IMR-90 (cell line): ENCODE measurements around the gene HTT. TPM values are rescaled to one million over a fixed set of nuclear protein-coding genes. Genes with fewer than 3 reads are reported as not detected.

Source experiments
- ATAC-seq: fragments of 200-7000 bp; cut with Tn5 transposase; 2 replicates; pipeline ENCODE4 v1.9.1; 2020; ENCODE audit warnings: low read depth, mild to moderate bottlenecking, moderate library complexity
- BruUV-seq: library from RNA; stranded (reverse); fragments of 400-500 nt; replicated peaks from 2 replicates; lab custom pipeline; 2021; lab: Mats Ljungman, UMichigan
- CTCF ChIA-PET: fragments of 300-600 bp; formaldehyde crosslinking; extraction: SDS; loops from one replicate; lab custom pipeline; 2021; ENCODE audit warnings: antibody characterized with exemption; lab: Yijun Ruan, JAX
- POLR2A ChIA-PET: fragments of 300-600 bp; sonication (Branson Sonifier 250); formaldehyde crosslinking; loops from one replicate; lab custom pipeline; 2022; ENCODE audit warnings: antibody characterized with exemption; ENCODE audit not compliant: unreplicated experiment; lab: Charles Lee
- DNase-seq: peaks from one replicate; pipeline ENCODE4 v3.0.0; 2013
- H2AFZ ChIP-seq: replicated peaks from 2 replicates; pipeline ENCODE3; 2013; ENCODE audit warnings: low read length, mild to moderate bottlenecking; ENCODE audit not compliant: poor library complexity
- H2AK5ac ChIP-seq: 2 replicates; pipeline ENCODE4 v1.6.1; 2013; ENCODE audit warnings: low read depth, low read length, inconsistent platforms
- H2AK9ac ChIP-seq: replicated peaks from 2 replicates; pipeline ENCODE3; 2013; ENCODE audit warnings: mild to moderate bottlenecking, low read depth, low read length, moderate library complexity; ENCODE audit not compliant: poor library complexity
- H2BK120ac ChIP-seq: 2 replicates; pipeline ENCODE4 v1.6.1; 2013; ENCODE audit warnings: low read depth, low read length, inconsistent platforms
- H2BK15ac ChIP-seq: 3 replicates; pipeline ENCODE4 v1.6.1; 2013; ENCODE audit warnings: low read depth, low read length, inconsistent platforms
- H2BK20ac ChIP-seq: 2 replicates; pipeline ENCODE4 v1.6.1; 2013; ENCODE audit warnings: low read depth, mild to moderate bottlenecking, inconsistent platforms, low read length, moderate library complexity
- H2BK5ac ChIP-seq: 2 replicates; pipeline ENCODE4 v1.6.1; 2013; ENCODE audit warnings: mild to moderate bottlenecking, low read depth, low read length, inconsistent platforms; ENCODE audit not compliant: poor library complexity, severe bottlenecking
- H3K14ac ChIP-seq: replicated peaks from 2 replicates; pipeline ENCODE4 v1.6.1; 2013; ENCODE audit warnings: low read depth, low read length, inconsistent platforms
- H3K18ac ChIP-seq: 2 replicates; pipeline ENCODE4 v1.6.1; 2013; ENCODE audit warnings: low read depth, low read length, control low read depth
- H3K23ac ChIP-seq: 2 replicates; pipeline ENCODE4 v1.6.1; 2013; ENCODE audit warnings: low read depth, low read length, inconsistent platforms
- H3K27ac ChIP-seq: 2 replicates; pipeline ENCODE4 v1.5.1; 2013; ENCODE audit warnings: mild to moderate bottlenecking, control low read depth, low read length; ENCODE audit not compliant: insufficient read depth
- H3K27me3 ChIP-seq: 2 replicates; pipeline ENCODE4 v1.6.1; 2013; ENCODE audit warnings: low read length; ENCODE audit not compliant: control insufficient read depth, insufficient read depth
- H3K36me3 ChIP-seq: 2 replicates; pipeline ENCODE4 v1.6.1; 2013; ENCODE audit warnings: low read length, mixed read lengths; ENCODE audit not compliant: control insufficient read depth, insufficient read depth
- H3K4ac ChIP-seq: 2 replicates; pipeline ENCODE4 v1.6.1; 2013; ENCODE audit warnings: low read depth, low read length, inconsistent platforms
- H3K4me1 ChIP-seq: 2 replicates; pipeline ENCODE4 v1.6.1; 2013; ENCODE audit warnings: low read length, mixed read lengths; ENCODE audit not compliant: control insufficient read depth, insufficient read depth
- H3K4me2 ChIP-seq: 2 replicates; pipeline ENCODE4 v1.6.1; 2013; ENCODE audit warnings: low read depth, mild to moderate bottlenecking, control low read depth, low read length, moderate library complexity
- H3K4me3 ChIP-seq: 2 replicates; pipeline ENCODE4 v1.5.1; 2013; ENCODE audit warnings: low read depth, mild to moderate bottlenecking, control low read depth, low read length, moderate library complexity; ENCODE audit not compliant: insufficient read depth
- H3K56ac ChIP-seq: 2 replicates; pipeline ENCODE4 v1.6.1; 2013; ENCODE audit warnings: low read length, inconsistent platforms; ENCODE audit not compliant: insufficient read depth; ENCODE audit errors: extremely low read depth
- H3K79me1 ChIP-seq, 2 experiments: 2 replicates each; pipeline ENCODE4 v1.6.1; 2013; ENCODE audit warnings: low read length in 2 of 2, inconsistent platforms in 1 of 2, low read depth in 1 of 2
- H3K9ac ChIP-seq: 2 replicates; pipeline ENCODE4 v1.6.1; 2013; ENCODE audit warnings: low read depth, low read length, control low read depth
- H3K9me1 ChIP-seq: 2 replicates; pipeline ENCODE4 v1.6.1; 2013; ENCODE audit warnings: low read length, inconsistent platforms; ENCODE audit not compliant: insufficient read depth
- H3K9me3 ChIP-seq: 2 replicates; pipeline ENCODE4 v1.6.1; 2013; ENCODE audit warnings: low read length; ENCODE audit not compliant: control insufficient read depth, insufficient read depth
- H4K20me1 ChIP-seq: 2 replicates; pipeline ENCODE4 v1.6.1; 2013; ENCODE audit warnings: low read length, inconsistent platforms; ENCODE audit not compliant: insufficient read depth
- H4K5ac ChIP-seq: 2 replicates; pipeline ENCODE4 v1.6.1; 2013; ENCODE audit warnings: mild to moderate bottlenecking, low read depth, low read length, control low read depth
- H4K8ac ChIP-seq, 2 experiments: 2 replicates each; pipeline ENCODE4 v1.6.1; 2013; ENCODE audit warnings: low read depth in 2 of 2, low read length in 2 of 2, control low read depth in 1 of 2, inconsistent platforms in 1 of 2
- H4K91ac ChIP-seq: 2 replicates; pipeline ENCODE4 v1.6.1; 2013; ENCODE audit warnings: low read depth, low read length, inconsistent platforms; ENCODE audit not compliant: insufficient read depth
- BHLHE40 ChIP-seq: fragments of 150-350 bp; IDR thresholded peaks from 2 replicates; pipeline ENCODE4 v1.6.1; 2016; ENCODE audit warnings: mild to moderate bottlenecking, low read depth, low read length
- CHD1 ChIP-seq: IDR thresholded peaks from 2 replicates; pipeline ENCODE4 v1.6.1; 2012; ENCODE audit warnings: low read depth, low read length, improper control_type of control experiment
- MAZ ChIP-seq: IDR thresholded peaks from 2 replicates; pipeline ENCODE4 v1.6.1; 2012; ENCODE audit warnings: low read depth, mild to moderate bottlenecking, low read length, improper control_type of control experiment, moderate library complexity, borderline replicate concordance
- MXI1 ChIP-seq: IDR thresholded peaks from 2 replicates; pipeline ENCODE4 v1.6.1; 2012; ENCODE audit warnings: low read depth, mild to moderate bottlenecking, low read length, moderate library complexity, borderline replicate concordance
- NFE2L2 ChIP-seq: fragments of 150-350 bp; IDR thresholded peaks from 2 replicates; pipeline ENCODE4 v1.6.1; 2016; ENCODE audit warnings: low read depth, mild to moderate bottlenecking, low read length
- RAD21 ChIP-seq: IDR thresholded peaks from 2 replicates; pipeline ENCODE4 v1.6.1; 2012; ENCODE audit warnings: low read length, improper control_type of control experiment
- RCOR1 ChIP-seq: IDR thresholded peaks from 2 replicates; pipeline ENCODE4 v1.6.1; 2012; ENCODE audit warnings: mild to moderate bottlenecking, low read length, improper control_type of control experiment; ENCODE audit not compliant: insufficient replicate concordance
- SMC3 ChIP-seq: fragments of 150-350 bp; IDR thresholded peaks from 2 replicates; pipeline ENCODE4 v1.6.1; 2016; ENCODE audit warnings: low read depth, mild to moderate bottlenecking, antibody characterized with exemption, low read length, moderate library complexity
- WGBS, 2 experiments: methylation state at CpG; one replicate each; pipeline versions ENCODE4 v1.1.5 to v1.1.7; 2013; ENCODE audit warnings: missing lambda C conversion rate in 2 of 2; ENCODE audit not compliant: insufficient read length in 1 of 2; ENCODE audit errors: extremely low coverage in 2 of 2; 5-methylcytosine and 5-hydroxymethylcytosine counted together
- dilution Hi-C: fragments of 300-500 bp; cut with HindIII; formaldehyde crosslinking; loops from one replicate; pipeline ENCODE4 v1.14.3; 2018; ENCODE audit warnings: low sequenced_read_pairs; ENCODE audit not compliant: unreplicated experiment
- in situ Hi-C: fragments of 300-500 bp; cut with MboI; formaldehyde crosslinking; loops from 3 replicates; pipeline ENCODE4 v1.14.3; 2019; ENCODE audit warnings: low sequenced_read_pairs, inconsistent platforms, mixed read lengths
- intact Hi-C: fragments of 100-400 bp; cut with micrococcal nuclease; formaldehyde crosslinking; loops from 2 replicates; pipeline ENCODE4 v1.10.0; 2022
- polyA plus RNA-seq, 3 experiments: library from polyadenylated mRNA; depleted of rRNA; stranded (reverse); fragments of >200 nt; gene quantifications; 2 replicates each; pipeline ENCODE4 v1.2.3, GENCODE V29; 2012; ENCODE audit warnings: low replicate concordance in 1 of 3
- total RNA-seq: library from RNA; depleted of rRNA; stranded (reverse); fragments of >200 nt; gene quantifications from 2 replicates; pipeline ENCODE4 v1.2.3, GENCODE V29; 2012
- TF ChIP-seq, protein P1 (sequence below): conservative IDR thresholded peaks from 2 replicates; pipeline ENCODE4 v1.5.1; 2012; ENCODE audit warnings: mild to moderate bottlenecking, low read depth, low read length, improper control_type of control experiment
- TF ChIP-seq, protein P2 (sequence below): fragments of 150-350 bp; IDR thresholded peaks from 2 replicates; pipeline ENCODE4 v1.6.1; 2016; ENCODE audit warnings: low read depth, mild to moderate bottlenecking, low read length, moderate library complexity, borderline replicate concordance

Gene HTT
- total and polyA plus RNA-seq, 2 of the 4 experiments (the other 2 are of a cell fraction): 11.6 to 14.3 TPM

DNA sequence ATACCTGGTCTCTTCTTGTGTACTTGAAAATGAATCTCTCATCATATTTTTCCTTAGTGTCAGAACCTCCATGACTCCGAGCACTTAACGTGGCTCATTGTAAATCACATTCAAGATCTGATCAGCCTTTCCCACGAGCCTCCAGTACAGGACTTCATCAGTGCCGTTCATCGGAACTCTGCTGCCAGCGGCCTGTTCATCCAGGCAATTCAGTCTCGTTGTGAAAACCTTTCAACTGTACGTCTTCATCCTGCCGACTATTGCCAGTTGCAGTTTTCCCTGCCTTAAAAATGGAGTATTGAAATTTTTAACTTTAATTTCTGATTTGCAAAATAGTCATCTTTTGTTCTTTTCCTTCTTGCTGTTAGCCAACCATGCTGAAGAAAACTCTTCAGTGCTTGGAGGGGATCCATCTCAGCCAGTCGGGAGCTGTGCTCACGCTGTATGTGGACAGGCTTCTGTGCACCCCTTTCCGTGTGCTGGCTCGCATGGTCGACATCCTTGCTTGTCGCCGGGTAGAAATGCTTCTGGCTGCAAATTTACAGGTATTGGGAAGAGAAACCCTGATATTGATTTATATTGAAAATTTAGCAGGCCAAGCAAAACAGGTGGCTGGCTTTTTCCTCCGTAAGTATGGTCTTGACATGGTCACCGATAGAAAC, 132.1 kb downstream of the HTT start:
- ChIA-PET CTCF (no interaction called here), POLR2A (no interaction called here)
- dilution Hi-C loops (no loop called here), intact Hi-C loops (no loop called here), in situ Hi-C loops (no loop called here)
- H3K4me1 ChIP-seq: peaks cover 14% of the 10 kb centered on the region
- H2BK15ac ChIP-seq: no peak overlapping the region
- TF ChIP-seq MXI1 (no peak), BHLHE40 (no peak), RCOR1 (no peak), NFE2L2 (no peak), RAD21 (no peak), CHD1 (no peak), SMC3 (no peak), MAZ (no peak)
- TF ChIP-seq, protein P1, sequence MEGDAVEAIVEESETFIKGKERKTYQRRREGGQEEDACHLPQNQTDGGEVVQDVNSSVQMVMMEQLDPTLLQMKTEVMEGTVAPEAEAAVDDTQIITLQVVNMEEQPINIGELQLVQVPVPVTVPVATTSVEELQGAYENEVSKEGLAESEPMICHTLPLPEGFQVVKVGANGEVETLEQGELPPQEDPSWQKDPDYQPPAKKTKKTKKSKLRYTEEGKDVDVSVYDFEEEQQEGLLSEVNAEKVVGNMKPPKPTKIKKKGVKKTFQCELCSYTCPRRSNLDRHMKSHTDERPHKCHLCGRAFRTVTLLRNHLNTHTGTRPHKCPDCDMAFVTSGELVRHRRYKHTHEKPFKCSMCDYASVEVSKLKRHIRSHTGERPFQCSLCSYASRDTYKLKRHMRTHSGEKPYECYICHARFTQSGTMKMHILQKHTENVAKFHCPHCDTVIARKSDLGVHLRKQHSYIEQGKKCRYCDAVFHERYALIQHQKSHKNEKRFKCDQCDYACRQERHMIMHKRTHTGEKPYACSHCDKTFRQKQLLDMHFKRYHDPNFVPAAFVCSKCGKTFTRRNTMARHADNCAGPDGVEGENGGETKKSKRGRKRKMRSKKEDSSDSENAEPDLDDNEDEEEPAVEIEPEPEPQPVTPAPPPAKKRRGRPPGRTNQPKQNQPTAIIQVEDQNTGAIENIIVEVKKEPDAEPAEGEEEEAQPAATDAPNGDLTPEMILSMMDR: no peak
- TF ChIP-seq, protein P2, sequence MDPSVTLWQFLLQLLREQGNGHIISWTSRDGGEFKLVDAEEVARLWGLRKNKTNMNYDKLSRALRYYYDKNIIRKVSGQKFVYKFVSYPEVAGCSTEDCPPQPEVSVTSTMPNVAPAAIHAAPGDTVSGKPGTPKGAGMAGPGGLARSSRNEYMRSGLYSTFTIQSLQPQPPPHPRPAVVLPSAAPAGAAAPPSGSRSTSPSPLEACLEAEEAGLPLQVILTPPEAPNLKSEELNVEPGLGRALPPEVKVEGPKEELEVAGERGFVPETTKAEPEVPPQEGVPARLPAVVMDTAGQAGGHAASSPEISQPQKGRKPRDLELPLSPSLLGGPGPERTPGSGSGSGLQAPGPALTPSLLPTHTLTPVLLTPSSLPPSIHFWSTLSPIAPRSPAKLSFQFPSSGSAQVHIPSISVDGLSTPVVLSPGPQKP: no peak
- H3K14ac ChIP-seq: no peak overlapping the region
- H3K36me3 ChIP-seq: peaks cover 26% of the 10 kb centered on the region
- H2AK9ac ChIP-seq: no peak overlapping the region
- H3K9me1 ChIP-seq: peaks cover 23% of the 10 kb centered on the region
- DNase-seq (no peak), ATAC-seq (no peak)
- no peak overlapping the region for H3K56ac ChIP-seq
- H2BK5ac ChIP-seq: no peak overlapping the region
- H3K4me3 ChIP-seq: no peak overlapping the region
- no peak overlapping the region for H2BK120ac ChIP-seq
- H4K5ac ChIP-seq: no peak overlapping the region
- 93% methylated on average over 3 of the region's 18 CpGs; no CpG with 5 or more reads in 1 of the 2 experiments for WGBS, 2 experiments
- no peak overlapping the region for H3K9ac ChIP-seq
- no peak overlapping the region for H3K4ac ChIP-seq
- H4K91ac ChIP-seq: no peak overlapping the region
- no peak overlapping the region for H3K27ac ChIP-seq
- no peak overlapping the region for H3K23ac ChIP-seq
- no peaks in the 10 kb centered on the region for H3K27me3 ChIP-seq
- H3K79me1 ChIP-seq: peaks cover 0 to 19% of the 10 kb centered on the region in 2 experiments; a peak in 2 of 4 replicates
- no TSS peak for BruUV-seq
- H3K18ac ChIP-seq: no peak overlapping the region
- no peak overlapping the region for H4K8ac ChIP-seq
- H2AK5ac ChIP-seq: no peak overlapping the region
- H3K9me3 ChIP-seq: no peaks in the 10 kb centered on the region
- H2AFZ ChIP-seq: no peak overlapping the region
- H2BK20ac ChIP-seq: no peak overlapping the region
- H3K4me2 ChIP-seq: no peak overlapping the region
- H4K20me1 ChIP-seq: peaks cover 13% of the 10 kb centered on the region; the same call in 1 of the 2 replicates
